Liver (tissue), 9 donors: ENCODE measurements around the gene CDK5RAP3. TPM values are rescaled to one million over a fixed set of nuclear protein-coding genes. Genes with fewer than 3 reads are reported as not detected.

ENCODE experiments used
- DNase-seq: peaks from one replicate; pipeline ENCODE4 v3.0.0-alpha.2; 2017; ENCODE audit warnings: low spot score
- H3K27ac ChIP-seq, 2 donors: one replicate each; pipeline ENCODE4 v1.7.0; 2013; ENCODE audit warnings: inconsistent platforms in 2 of 2, low read length in 2 of 2, control low read depth in 1 of 2, low read depth in 1 of 2, mild to moderate bottlenecking in 1 of 2
- H3K27me3 ChIP-seq, 4 donors: one replicate each; pipeline versions ENCODE4 v1.6.1 to v1.7.0; 2013; ENCODE audit warnings: low read length in 3 of 4, inconsistent platforms in 1 of 4, mild to moderate bottlenecking in 1 of 4, moderate library complexity in 1 of 4; ENCODE audit not compliant: control insufficient read depth in 4 of 4, insufficient read depth in 4 of 4
- H3K36me3 ChIP-seq, 4 donors: one replicate each; pipeline versions ENCODE4 v1.6.1 to v1.7.0; 2013; ENCODE audit warnings: low read length in 3 of 4, mild to moderate bottlenecking in 3 of 4, low read depth in 1 of 4, moderate library complexity in 1 of 4; ENCODE audit not compliant: control insufficient read depth in 4 of 4, insufficient read depth in 3 of 4
- H3K4me1 ChIP-seq, 4 donors: one replicate each; pipeline versions ENCODE4 v1.6.1 to v1.7.0; 2013; ENCODE audit warnings: low read length in 3 of 4, mild to moderate bottlenecking in 3 of 4, moderate library complexity in 1 of 4; ENCODE audit not compliant: control insufficient read depth in 4 of 4, insufficient read depth in 4 of 4
- H3K4me3 ChIP-seq, 3 donors: one replicate each; pipeline versions ENCODE4 v1.6.1 to v1.7.0; 2013; ENCODE audit warnings: low read length in 3 of 3, control low read depth in 1 of 3, low read depth in 1 of 3, mild to moderate bottlenecking in 1 of 3
- H3K9ac ChIP-seq, 2 donors: one replicate each; pipeline ENCODE4 v1.7.0; 2013; ENCODE audit warnings: low read length in 2 of 2, mild to moderate bottlenecking in 2 of 2, moderate library complexity in 2 of 2, control low read depth in 1 of 2, low read depth in 1 of 2
- H3K9me3 ChIP-seq, 4 donors: one replicate each; pipeline versions ENCODE4 v1.6.1 to v1.7.0; 2013; ENCODE audit warnings: low read length in 3 of 4; ENCODE audit not compliant: control insufficient read depth in 4 of 4
- ATF3 ChIP-seq: IDR thresholded peaks from 2 replicates; pipeline ENCODE4 v1.6.1; 2016; ENCODE audit warnings: antibody characterized with exemption
- CTCF ChIP-seq: fragments of 150-350 bp; IDR thresholded peaks from 2 replicates; pipeline ENCODE4 v1.5.1; 2017; ENCODE audit warnings: improper control_type of control experiment, low read depth, low read length; ENCODE audit not compliant: missing input control
- EGR1 ChIP-seq, 2 donors: IDR thresholded peaks; 2 replicates each; pipeline ENCODE4 v1.6.1; 2016 to 2018; ENCODE audit warnings: antibody characterized with exemption in 2 of 2, low read depth in 2 of 2
- FOXA1 ChIP-seq: IDR thresholded peaks from 2 replicates; pipeline ENCODE4 v1.6.1; 2016; ENCODE audit warnings: antibody characterized with exemption
- FOXA2 ChIP-seq: IDR thresholded peaks from 2 replicates; pipeline ENCODE4 v1.6.1; 2016; ENCODE audit warnings: antibody characterized with exemption
- GABPA ChIP-seq, 2 donors: IDR thresholded peaks in 1 of 2; conservative IDR thresholded peaks in 1 of 2; 2 replicates each; pipeline ENCODE4 v1.6.1; 2016; ENCODE audit warnings: antibody characterized with exemption in 2 of 2, mild to moderate bottlenecking in 1 of 2, moderate library complexity in 1 of 2
- HNF4A ChIP-seq, 2 donors: conservative IDR thresholded peaks; 2 replicates each; pipeline ENCODE4 v1.6.1; 2016; ENCODE audit warnings: antibody characterized with exemption in 2 of 2, mild to moderate bottlenecking in 2 of 2
- HNF4G ChIP-seq: IDR thresholded peaks from 2 replicates; pipeline ENCODE4 v1.6.1; 2016; ENCODE audit warnings: antibody characterized with exemption
- JUND ChIP-seq, 2 donors: IDR thresholded peaks; 2 replicates each; pipeline ENCODE4 v1.6.1; 2016; ENCODE audit warnings: antibody characterized with exemption in 2 of 2
- MAX ChIP-seq: IDR thresholded peaks from 2 replicates; pipeline ENCODE4 v1.6.1; 2016; ENCODE audit warnings: antibody characterized with exemption
- NR2F2 ChIP-seq: IDR thresholded peaks from 2 replicates; pipeline ENCODE4 v1.6.1; 2016; ENCODE audit warnings: antibody characterized with exemption
- RAD21 ChIP-seq, 2 donors: IDR thresholded peaks; 2 replicates each; pipeline ENCODE4 v1.6.1; 2016; ENCODE audit warnings: antibody characterized with exemption in 2 of 2, mild to moderate bottlenecking in 2 of 2
- REST ChIP-seq: IDR thresholded peaks from 2 replicates; pipeline ENCODE4 v1.6.1; 2016; ENCODE audit warnings: antibody characterized with exemption, mild to moderate bottlenecking
- RXRA ChIP-seq, 2 donors: IDR thresholded peaks; 2 replicates each; pipeline ENCODE4 v1.6.1; 2017 to 2018; ENCODE audit warnings: antibody characterized with exemption in 2 of 2, mild to moderate bottlenecking in 1 of 2
- SP1 ChIP-seq: IDR thresholded peaks from 2 replicates; pipeline ENCODE4 v1.6.1; 2018; ENCODE audit warnings: antibody characterized with exemption, mild to moderate bottlenecking
- TAF1 ChIP-seq: conservative IDR thresholded peaks from 2 replicates; pipeline ENCODE4 v1.6.1; 2016; ENCODE audit warnings: antibody characterized with exemption, mild to moderate bottlenecking
- YY1 ChIP-seq: IDR thresholded peaks from 2 replicates; pipeline ENCODE4 v1.6.1; 2016; ENCODE audit warnings: antibody characterized with exemption, mild to moderate bottlenecking
- ZBTB33 ChIP-seq: IDR thresholded peaks from 2 replicates; pipeline ENCODE4 v1.6.1; 2016; ENCODE audit warnings: antibody characterized with exemption
- WGBS: extraction: QIAGEN DNeasy Blood & Tissue Kit; methylation state at CpG from one replicate; pipeline ENCODE4 v1.1.7; 2013; 5-methylcytosine and 5-hydroxymethylcytosine counted together
- polyA plus RNA-seq, 2 donors: library from polyadenylated mRNA; stranded (reverse) in 1 of 2; unstranded in 1 of 2; fragments of 200-250 nt in 1 of 2; fragments of >200 nt in 1 of 2; fragmentation: Nextera tagmentation in 1 of 2; extraction: Ambion mirVana in 1 of 2; gene quantifications; one replicate each; pipeline versions ENCODE4 v1.2.1 to v1.2.3, GENCODE V29; 2013 to 2015
- total RNA-seq, 2 donors: library from RNA; depleted of rRNA; stranded (reverse); fragments of >200 nt; gene quantifications; one replicate each; pipeline ENCODE4 v1.2.3, GENCODE V29; 2014
- donor health status: healthy.
- donor health status: healthy.
- donor health status: healthy.
- donor health status: healthy.
- donor health status: healthy.

CDK5RAP3 gene
- total and polyA plus RNA-seq, 4 donors: 44.6 to 120 (median 74.7) TPM

GRCh38 chr17:47925678-47925988 lies 45.3 kb upstream of the CDK5RAP3 start:
- Histone ChIP-seq H3K27me3 (no peaks in the 10 kb centered on the region), H3K27ac (no peak overlapping the region), H3K9ac (no peak overlapping the region), H3K9me3 (no peaks in the 10 kb centered on the region), H3K4me3 (no peak overlapping the region), H3K4me1 (peaks cover 0 to 15% (median 11%) of the 10 kb centered on the region in 4 donors), H3K36me3 (peaks cover 0 to 27% (median 20%) of the 10 kb centered on the region in 4 donors)
- TF ChIP-seq HNF4A (conservative IDR thresholded peaks at IDR 0.05) (no peak), HNF4G (no peak), NR2F2 (no peak), RAD21 (IDR thresholded peaks at IDR 0.05) (no peak), GABPA (IDR thresholded peaks at IDR 0.05 in 1 of 2, conservative IDR thresholded peaks at IDR 0.05 in 1 of 2) (no peak), FOXA2 (no peak), YY1 (no peak), RXRA (IDR thresholded peaks at IDR 0.05) (no peak), REST (no peak), ZBTB33 (no peak), ATF3 (no peak), CTCF (no peak), FOXA1 (no peak), EGR1 (IDR thresholded peaks at IDR 0.05; ENCODE audit: low read depth in 2 of 2) (no peak)
- 79% methylated on average over 3 of the region's 3 CpGs for WGBS
- DNase-seq: no peak

GRCh38 chr17:47927821-47928400 lies 43.0 kb upstream of the CDK5RAP3 start:
- H3K9me3 ChIP-seq: no peaks in the 10 kb centered on the region
- H3K4me3 ChIP-seq: no peak overlapping the region
- no peak for DNase-seq
- no peak overlapping the region for H3K27ac ChIP-seq
- H3K9ac ChIP-seq: no peak overlapping the region
- H3K36me3 ChIP-seq: peaks cover 0 to 27% (median 18%) of the 10 kb centered on the region in 4 donors
- WGBS: 96% methylated on average over 20 of the region's 20 CpGs
- H3K4me1 ChIP-seq: peaks cover 0 to 15% (median 11%) of the 10 kb centered on the region in 4 donors
- no peaks in the 10 kb centered on the region for H3K27me3 ChIP-seq
- TF ChIP-seq CTCF (no peak), EGR1 (IDR thresholded peaks at IDR 0.05; ENCODE audit: low read depth in 2 of 2) (no peak), JUND (IDR thresholded peaks at IDR 0.05) (no peak), NR2F2 (no peak), MAX (no peak), RAD21 (IDR thresholded peaks at IDR 0.05) (no peak), ZBTB33 (no peak), RXRA (IDR thresholded peaks at IDR 0.05) (no peak), HNF4A (conservative IDR thresholded peaks at IDR 0.05) (no peak), GABPA (IDR thresholded peaks at IDR 0.05 in 1 of 2, conservative IDR thresholded peaks at IDR 0.05 in 1 of 2) (no peak), YY1 (no peak), SP1 (no peak), TAF1 (no peak), FOXA2 (no peak), FOXA1 (no peak)
